GM12878 (cell line): ENCODE results near the gene ATXN7L1.

Experiments
- CHD4 ChIP-seq: fragments of 200-600 bp; sonication (generic); IDR thresholded peaks from 2 replicates; pipeline ENCODE4 v1.6.1; 2016; ENCODE audit warnings: mild to moderate bottlenecking
- EP300 ChIP-seq, 2 experiments: fragments of 150-350 bp in 1 of 2; IDR thresholded peaks; 2 replicates each; pipeline ENCODE4 v1.6.1; 2011 to 2012; ENCODE audit warnings: low read depth in 2 of 2, low read length in 2 of 2, borderline replicate concordance in 1 of 2, improper control_type of control experiment in 1 of 2, inconsistent platforms in 1 of 2; ENCODE audit not compliant: control insufficient read depth in 1 of 2
- LARP7 ChIP-seq: fragments of 450-650 bp; IDR thresholded peaks from 2 replicates; pipeline ENCODE4 v1.6.1; 2017; ENCODE audit warnings: mild to moderate bottlenecking
- MXI1 ChIP-seq: fragments of 150-350 bp; IDR thresholded peaks from 2 replicates; pipeline ENCODE4 v1.6.1; 2011; ENCODE audit warnings: low read depth, mild to moderate bottlenecking, inconsistent platforms, low read length, improper control_type of control experiment
- POLR2A ChIP-seq: IDR thresholded peaks from 2 replicates; pipeline ENCODE4 v1.6.1; 2011; ENCODE audit warnings: low read depth, mild to moderate bottlenecking, low read length
- TAF1 ChIP-seq: IDR thresholded peaks from 2 replicates; pipeline ENCODE4 v1.6.1; 2011; ENCODE audit warnings: mild to moderate bottlenecking, low read depth, low read length, borderline replicate concordance
- ZNF622 ChIP-seq: fragments of 450-650 bp; IDR thresholded peaks from 2 replicates; pipeline ENCODE4 v1.6.1; 2017; ENCODE audit warnings: mild to moderate bottlenecking, inconsistent platforms
- TF ChIP-seq, protein P1 (sequence below), 3 experiments: IDR thresholded peaks in 2 of 3; conservative IDR thresholded peaks in 1 of 3; 2 replicates each; pipeline ENCODE4 v1.5.1; 2011; ENCODE audit warnings: low read depth in 3 of 3, low read length in 3 of 3, mild to moderate bottlenecking in 3 of 3, control low read depth in 2 of 3, moderate library complexity in 2 of 3, inconsistent platforms in 1 of 3, mixed read lengths in 1 of 3; ENCODE audit not compliant: control insufficient read depth in 2 of 3, insufficient read depth in 1 of 3; ENCODE audit errors: extremely low read depth in 1 of 3
- TF ChIP-seq, protein P2 (sequence below): fragments of 450-650 bp; formaldehyde crosslinking; IDR thresholded peaks from 2 replicates; pipeline ENCODE4 v1.5.0; 2022; ENCODE audit warnings: mild to moderate bottlenecking, missing genetic modification characterization
- TF ChIP-seq, protein P3 (sequence below): fragments of 450-650 bp; IDR thresholded peaks from 2 replicates; pipeline ENCODE4 v1.6.1; 2017; ENCODE audit warnings: mild to moderate bottlenecking, moderate library complexity

DNA sequence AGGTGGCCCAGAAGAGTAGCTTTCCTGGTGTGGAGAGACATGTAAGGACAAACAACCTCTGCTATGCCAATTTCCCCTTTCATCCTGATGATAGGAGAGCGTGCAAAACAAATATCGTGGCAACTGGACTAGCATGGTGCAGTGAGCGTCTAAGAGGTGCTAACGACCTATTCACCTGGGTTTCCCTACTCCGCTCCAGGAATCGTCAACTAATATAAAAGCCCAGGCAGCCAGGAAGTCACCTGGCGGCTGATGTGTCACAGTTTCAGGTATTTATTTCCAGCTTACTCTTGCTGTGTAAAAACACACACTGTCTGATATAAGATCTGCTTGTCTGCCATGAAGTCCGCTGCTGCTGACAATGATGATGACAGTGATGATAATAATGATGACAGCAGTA, 238.6 kb downstream of the ATXN7L1 start:
- TF ChIP-seq LARP7 (no peak), MXI1 (no peak), ZNF622 (no peak), EP300 (IDR thresholded peaks at IDR 0.05; ENCODE audit: borderline replicate concordance in 1 of 2, control insufficient read depth in 1 of 2, low read depth in 2 of 2, low read length in 2 of 2) (no peak), CHD4 (no peak), TAF1 (no peak), POLR2A (no peak)
- TF ChIP-seq, protein P1, sequence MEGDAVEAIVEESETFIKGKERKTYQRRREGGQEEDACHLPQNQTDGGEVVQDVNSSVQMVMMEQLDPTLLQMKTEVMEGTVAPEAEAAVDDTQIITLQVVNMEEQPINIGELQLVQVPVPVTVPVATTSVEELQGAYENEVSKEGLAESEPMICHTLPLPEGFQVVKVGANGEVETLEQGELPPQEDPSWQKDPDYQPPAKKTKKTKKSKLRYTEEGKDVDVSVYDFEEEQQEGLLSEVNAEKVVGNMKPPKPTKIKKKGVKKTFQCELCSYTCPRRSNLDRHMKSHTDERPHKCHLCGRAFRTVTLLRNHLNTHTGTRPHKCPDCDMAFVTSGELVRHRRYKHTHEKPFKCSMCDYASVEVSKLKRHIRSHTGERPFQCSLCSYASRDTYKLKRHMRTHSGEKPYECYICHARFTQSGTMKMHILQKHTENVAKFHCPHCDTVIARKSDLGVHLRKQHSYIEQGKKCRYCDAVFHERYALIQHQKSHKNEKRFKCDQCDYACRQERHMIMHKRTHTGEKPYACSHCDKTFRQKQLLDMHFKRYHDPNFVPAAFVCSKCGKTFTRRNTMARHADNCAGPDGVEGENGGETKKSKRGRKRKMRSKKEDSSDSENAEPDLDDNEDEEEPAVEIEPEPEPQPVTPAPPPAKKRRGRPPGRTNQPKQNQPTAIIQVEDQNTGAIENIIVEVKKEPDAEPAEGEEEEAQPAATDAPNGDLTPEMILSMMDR (IDR thresholded peaks at IDR 0.05 in 2 of 3, conservative IDR thresholded peaks at IDR 0.05 in 1 of 3; ENCODE audit: control insufficient read depth in 2 of 3, extremely low read depth in 1 of 3, insufficient read depth in 1 of 3, low read depth in 3 of 3, low read length in 3 of 3) = no peak
- TF ChIP-seq, protein P2, sequence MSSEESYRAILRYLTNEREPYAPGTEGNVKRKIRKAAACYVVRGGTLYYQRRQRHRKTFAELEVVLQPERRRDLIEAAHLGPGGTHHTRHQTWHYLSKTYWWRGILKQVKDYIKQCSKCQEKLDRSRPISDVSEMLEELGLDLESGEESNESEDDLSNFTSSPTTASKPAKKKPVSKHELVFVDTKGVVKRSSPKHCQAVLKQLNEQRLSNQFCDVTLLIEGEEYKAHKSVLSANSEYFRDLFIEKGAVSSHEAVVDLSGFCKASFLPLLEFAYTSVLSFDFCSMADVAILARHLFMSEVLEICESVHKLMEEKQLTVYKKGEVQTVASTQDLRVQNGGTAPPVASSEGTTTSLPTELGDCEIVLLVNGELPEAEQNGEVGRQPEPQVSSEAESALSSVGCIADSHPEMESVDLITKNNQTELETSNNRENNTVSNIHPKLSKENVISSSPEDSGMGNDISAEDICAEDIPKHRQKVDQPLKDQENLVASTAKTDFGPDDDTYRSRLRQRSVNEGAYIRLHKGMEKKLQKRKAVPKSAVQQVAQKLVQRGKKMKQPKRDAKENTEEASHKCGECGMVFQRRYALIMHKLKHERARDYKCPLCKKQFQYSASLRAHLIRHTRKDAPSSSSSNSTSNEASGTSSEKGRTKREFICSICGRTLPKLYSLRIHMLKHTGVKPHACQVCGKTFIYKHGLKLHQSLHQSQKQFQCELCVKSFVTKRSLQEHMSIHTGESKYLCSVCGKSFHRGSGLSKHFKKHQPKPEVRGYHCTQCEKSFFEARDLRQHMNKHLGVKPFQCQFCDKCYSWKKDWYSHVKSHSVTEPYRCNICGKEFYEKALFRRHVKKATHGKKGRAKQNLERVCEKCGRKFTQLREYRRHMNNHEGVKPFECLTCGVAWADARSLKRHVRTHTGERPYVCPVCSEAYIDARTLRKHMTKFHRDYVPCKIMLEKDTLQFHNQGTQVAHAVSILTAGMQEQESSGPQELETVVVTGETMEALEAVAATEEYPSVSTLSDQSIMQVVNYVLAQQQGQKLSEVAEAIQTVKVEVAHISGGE (CRISPR knock-in tag) = no peak
- TF ChIP-seq, protein P3, sequence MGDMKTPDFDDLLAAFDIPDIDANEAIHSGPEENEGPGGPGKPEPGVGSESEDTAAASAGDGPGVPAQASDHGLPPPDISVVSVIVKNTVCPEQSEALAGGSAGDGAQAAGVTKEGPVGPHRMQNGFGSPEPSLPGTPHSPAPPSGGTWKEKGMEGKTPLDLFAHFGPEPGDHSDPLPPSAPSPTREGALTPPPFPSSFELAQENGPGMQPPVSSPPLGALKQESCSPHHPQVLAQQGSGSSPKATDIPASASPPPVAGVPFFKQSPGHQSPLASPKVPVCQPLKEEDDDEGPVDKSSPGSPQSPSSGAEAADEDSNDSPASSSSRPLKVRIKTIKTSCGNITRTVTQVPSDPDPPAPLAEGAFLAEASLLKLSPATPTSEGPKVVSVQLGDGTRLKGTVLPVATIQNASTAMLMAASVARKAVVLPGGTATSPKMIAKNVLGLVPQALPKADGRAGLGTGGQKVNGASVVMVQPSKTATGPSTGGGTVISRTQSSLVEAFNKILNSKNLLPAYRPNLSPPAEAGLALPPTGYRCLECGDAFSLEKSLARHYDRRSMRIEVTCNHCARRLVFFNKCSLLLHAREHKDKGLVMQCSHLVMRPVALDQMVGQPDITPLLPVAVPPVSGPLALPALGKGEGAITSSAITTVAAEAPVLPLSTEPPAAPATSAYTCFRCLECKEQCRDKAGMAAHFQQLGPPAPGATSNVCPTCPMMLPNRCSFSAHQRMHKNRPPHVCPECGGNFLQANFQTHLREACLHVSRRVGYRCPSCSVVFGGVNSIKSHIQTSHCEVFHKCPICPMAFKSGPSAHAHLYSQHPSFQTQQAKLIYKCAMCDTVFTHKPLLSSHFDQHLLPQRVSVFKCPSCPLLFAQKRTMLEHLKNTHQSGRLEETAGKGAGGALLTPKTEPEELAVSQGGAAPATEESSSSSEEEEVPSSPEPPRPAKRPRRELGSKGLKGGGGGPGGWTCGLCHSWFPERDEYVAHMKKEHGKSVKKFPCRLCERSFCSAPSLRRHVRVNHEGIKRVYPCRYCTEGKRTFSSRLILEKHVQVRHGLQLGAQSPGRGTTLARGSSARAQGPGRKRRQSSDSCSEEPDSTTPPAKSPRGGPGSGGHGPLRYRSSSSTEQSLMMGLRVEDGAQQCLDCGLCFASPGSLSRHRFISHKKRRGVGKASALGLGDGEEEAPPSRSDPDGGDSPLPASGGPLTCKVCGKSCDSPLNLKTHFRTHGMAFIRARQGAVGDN = no peak
